Measurements from ENCODE around the gene PDHB.

DNA sequence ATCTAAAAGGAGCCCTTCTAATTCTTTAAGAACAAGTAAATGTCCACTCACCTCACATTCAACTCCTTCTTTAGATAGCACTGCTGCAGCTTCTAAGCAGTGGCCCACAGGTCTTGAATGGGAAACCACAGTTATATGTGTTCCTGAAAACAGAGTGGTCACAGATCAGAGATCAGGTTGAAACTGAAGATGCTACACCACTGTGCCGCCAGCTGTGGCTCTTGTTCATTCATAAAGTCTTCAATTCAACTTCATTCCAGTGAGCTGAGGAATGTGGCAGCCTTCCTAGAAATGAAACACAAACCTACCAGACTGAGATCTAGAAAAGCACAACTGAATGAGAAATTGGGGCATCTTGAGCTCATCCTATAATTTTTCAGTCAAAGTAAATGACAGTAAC is 4.0 kb downstream of the PDHB start:
- TF ChIP-seq, protein P1, sequence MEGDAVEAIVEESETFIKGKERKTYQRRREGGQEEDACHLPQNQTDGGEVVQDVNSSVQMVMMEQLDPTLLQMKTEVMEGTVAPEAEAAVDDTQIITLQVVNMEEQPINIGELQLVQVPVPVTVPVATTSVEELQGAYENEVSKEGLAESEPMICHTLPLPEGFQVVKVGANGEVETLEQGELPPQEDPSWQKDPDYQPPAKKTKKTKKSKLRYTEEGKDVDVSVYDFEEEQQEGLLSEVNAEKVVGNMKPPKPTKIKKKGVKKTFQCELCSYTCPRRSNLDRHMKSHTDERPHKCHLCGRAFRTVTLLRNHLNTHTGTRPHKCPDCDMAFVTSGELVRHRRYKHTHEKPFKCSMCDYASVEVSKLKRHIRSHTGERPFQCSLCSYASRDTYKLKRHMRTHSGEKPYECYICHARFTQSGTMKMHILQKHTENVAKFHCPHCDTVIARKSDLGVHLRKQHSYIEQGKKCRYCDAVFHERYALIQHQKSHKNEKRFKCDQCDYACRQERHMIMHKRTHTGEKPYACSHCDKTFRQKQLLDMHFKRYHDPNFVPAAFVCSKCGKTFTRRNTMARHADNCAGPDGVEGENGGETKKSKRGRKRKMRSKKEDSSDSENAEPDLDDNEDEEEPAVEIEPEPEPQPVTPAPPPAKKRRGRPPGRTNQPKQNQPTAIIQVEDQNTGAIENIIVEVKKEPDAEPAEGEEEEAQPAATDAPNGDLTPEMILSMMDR (conservative IDR thresholded peaks at IDR 0.05), result no peak
- no peak for TF ChIP-seq ZFX (IDR thresholded peaks at IDR 0.05)
